Activated CD8-positive, alpha-beta T cell treated with anti-CD3 and anti-CD28 coated beads, Interleukin-2, amount 10 ng/mL, durations not matched to agents 7 days and 5 days (primary cell): Measurements from ENCODE around the gene GLDN. TPM values are rescaled to one million over a fixed set of nuclear protein-coding genes. Genes with fewer than 3 reads are reported as not detected.
"Not testable (repeated sequence)": the region's sequence is repeated elsewhere in the genome, so short reads cannot be mapped to it uniquely, and the experiment has no call there.

Experiments used
- ATAC-seq: fragments of 150-1000 bp; cut with Tn5 transposase; one replicate; pipeline ENCODE4 v1.10.0; 2021; ENCODE audit warnings: moderate library complexity
- CTCF ChIA-PET: fragments of 350-600 bp; sonication (Branson Sonifier 250); formaldehyde crosslinking; loops from one replicate; lab custom pipeline; 2021; ENCODE audit warnings: antibody characterized with exemption; lab: Charles Lee
- POLR2A ChIA-PET: fragments of 350-600 bp; sonication (Branson Sonifier 250); formaldehyde crosslinking; loops from one replicate; lab custom pipeline; 2021; ENCODE audit warnings: antibody characterized with exemption; lab: Charles Lee
- DNase-seq: peaks from one replicate; pipeline ENCODE4 v3.0.0-alpha.2; 2020
- H3K27ac Mint-ChIP-seq: one replicate; pipeline ENCODE4 v1.8.0; 2021; ENCODE audit warnings: mild to moderate bottlenecking, mixed read lengths
- H3K27me3 Mint-ChIP-seq: one replicate; pipeline ENCODE4 v1.8.0; 2021; ENCODE audit warnings: low read depth, mixed read lengths
- H3K36me3 Mint-ChIP-seq: one replicate; pipeline ENCODE4 v1.8.0; 2021; ENCODE audit warnings: low read depth, mixed read lengths
- H3K4me1 Mint-ChIP-seq: one replicate; pipeline ENCODE4 v1.8.0; 2021; ENCODE audit warnings: low read depth, mixed read lengths
- H3K4me3 Mint-ChIP-seq: one replicate; pipeline ENCODE4 v1.8.0; 2021; ENCODE audit warnings: mild to moderate bottlenecking, mixed read lengths
- H3K9me3 Mint-ChIP-seq: one replicate; pipeline ENCODE4 v1.8.0; 2022; ENCODE audit warnings: mixed read lengths; ENCODE audit not compliant: insufficient read depth
- total RNA-seq, 2 experiments: library from RNA; stranded (reverse); gene quantifications; one replicate each; pipeline ENCODE4 v1.2.3, GENCODE V29; 2021

The GLDN gene
- total RNA-seq, 2 experiments from 2014 or later, result not detected

- Mint-ChIP-seq H3K4me3 (no peak overlapping the region), H3K27me3 (peaks cover 18% of the 10 kb centered on the region), H3K36me3 (no peaks in the 10 kb centered on the region), H3K27ac (no peak overlapping the region), H3K9me3 (no peaks in the 10 kb centered on the region), H3K4me1 (no peaks in the 10 kb centered on the region)
- ChIA-PET POLR2A (no interaction called here), CTCF (interaction anchor here (0.8 to 1.3 kb wide), 2 partner anchors 12 to 239 kb away, joined by 3 read pairs; no protein-coding TSS in a partner anchor)
- no peak for DNase-seq
- ATAC-seq, result no peak
Observed at GRCh38 chr15:51401872-51402517, 60.5 kb downstream of the GLDN start.

GRCh38 chr15:51403072-51403878 lies 61.8 kb downstream of the GLDN start:
- H3K36me3 Mint-ChIP-seq, result no peaks in the 10 kb centered on the region
- peaks cover 20% of the 10 kb centered on the region for H3K27me3 Mint-ChIP-seq
- no peak overlapping the region for H3K4me3 Mint-ChIP-seq
- ATAC-seq (no peak), DNase-seq (no peak)
- H3K4me1 Mint-ChIP-seq, result no peaks in the 10 kb centered on the region
- H3K9me3 Mint-ChIP-seq, result no peaks in the 10 kb centered on the region
- POLR2A ChIA-PET, result no interaction called here
- no peak overlapping the region for H3K27ac Mint-ChIP-seq
- CTCF ChIA-PET, result interaction anchor here (0.6 to 1.3 kb wide), 2 partner anchors 11 to 121 kb away, joined by 3 read pairs; no protein-coding TSS in a partner anchor

- H3K27me3 Mint-ChIP-seq, result peaks cover 20% of the 10 kb centered on the region
- H3K4me3 Mint-ChIP-seq, result no peak overlapping the region
- no peaks in the 10 kb centered on the region for H3K36me3 Mint-ChIP-seq
- no peaks in the 10 kb centered on the region for H3K9me3 Mint-ChIP-seq
- no peak overlapping the region for H3K27ac Mint-ChIP-seq
- no peaks in the 10 kb centered on the region for H3K4me1 Mint-ChIP-seq
- DNase-seq (no peak), ATAC-seq (no peak)
- ChIA-PET CTCF (interaction anchor here (1.3 kb wide), 1 partner anchor 121 kb away, joined by 3 read pairs; no protein-coding TSS in a partner anchor), POLR2A (no interaction called here)
Observed at GRCh38 chr15:51403946-51404695, 62.7 kb downstream of the GLDN start.

- Mint-ChIP-seq H3K27me3 (peaks cover 20% of the 10 kb centered on the region), H3K27ac (no peak overlapping the region), H3K4me1 (no peaks in the 10 kb centered on the region), H3K4me3 (no peak overlapping the region), H3K9me3 (no peaks in the 10 kb centered on the region), H3K36me3 (no peaks in the 10 kb centered on the region)
- CTCF ChIA-PET, result no interaction called here
- ATAC-seq, result no peak
- POLR2A ChIA-PET, result no interaction called here
- no peak for DNase-seq
Observed at GRCh38 chr15:51405693-51406523, 64.5 kb downstream of the GLDN start.

- DNase-seq (no peak), ATAC-seq (no peak)
- H3K36me3 Mint-ChIP-seq, result no peaks in the 10 kb centered on the region
- ChIA-PET CTCF (no interaction called here), POLR2A (no interaction called here)
- H3K27me3 Mint-ChIP-seq, result peaks cover 5% of the 10 kb centered on the region
- no peak overlapping the region for H3K27ac Mint-ChIP-seq
- H3K4me1 Mint-ChIP-seq, result no peaks in the 10 kb centered on the region
- no peak overlapping the region for H3K4me3 Mint-ChIP-seq
- no peaks in the 10 kb centered on the region for H3K9me3 Mint-ChIP-seq
Observed at GRCh38 chr15:51414256-51414860, 72.9 kb downstream of the GLDN start.

GRCh38 chr15:51416129-51416528 lies 74.7 kb downstream of the GLDN start:
- no peaks in the 10 kb centered on the region for H3K9me3 Mint-ChIP-seq
- CTCF ChIA-PET, result no interaction called here
- H3K36me3 Mint-ChIP-seq, result no peaks in the 10 kb centered on the region
- H3K27me3 Mint-ChIP-seq, result peaks cover 5% of the 10 kb centered on the region
- POLR2A ChIA-PET, result no interaction called here
- ATAC-seq (no peak), DNase-seq (no peak)
- no peaks in the 10 kb centered on the region for H3K4me1 Mint-ChIP-seq
- no peak overlapping the region for H3K4me3 Mint-ChIP-seq
- no peak overlapping the region for H3K27ac Mint-ChIP-seq

GRCh38 chr15:51423040-51423439 lies 81.6 kb downstream of the GLDN start:
- H3K27me3 Mint-ChIP-seq, DNase-seq, POLR2A ChIA-PET, H3K36me3 Mint-ChIP-seq, H3K4me3 Mint-ChIP-seq, H3K4me1 Mint-ChIP-seq, ATAC-seq, H3K9me3 Mint-ChIP-seq, H3K27ac Mint-ChIP-seq, CTCF ChIA-PET: not testable (repeated sequence)

GRCh38 chr15:51424780-51425179 lies 83.3 kb downstream of the GLDN start:
- Mint-ChIP-seq H3K27me3 (peaks cover 2% of the 10 kb centered on the region), H3K27ac (no peak overlapping the region), H3K36me3 (no peaks in the 10 kb centered on the region), H3K4me1 (no peaks in the 10 kb centered on the region), H3K9me3 (peaks cover 5% of the 10 kb centered on the region), H3K4me3 (no peak overlapping the region)
- CTCF ChIA-PET, result no interaction called here
- ATAC-seq (no peak), DNase-seq (no peak)
- POLR2A ChIA-PET, result no interaction called here

GRCh38 chr15:51425517-51426040 lies 84.1 kb downstream of the GLDN start:
- CTCF ChIA-PET, result no interaction called here
- H3K4me1 Mint-ChIP-seq, result no peaks in the 10 kb centered on the region

GRCh38 chr15:51438526-51438925 lies 97.1 kb downstream of the GLDN start:
- Mint-ChIP-seq H3K36me3 (no peaks in the 10 kb centered on the region), H3K27me3 (peaks cover 15% of the 10 kb centered on the region), H3K4me3 (no peak overlapping the region), H3K9me3 (no peaks in the 10 kb centered on the region), H3K4me1 (no peaks in the 10 kb centered on the region), H3K27ac (no peak overlapping the region)
- POLR2A ChIA-PET, result no interaction called here
- DNase-seq (no peak), ATAC-seq (no peak)
- CTCF ChIA-PET, result interaction anchor here (0.8 kb wide), 1 partner anchor 9 kb away, joined by 3 read pairs; no protein-coding TSS in a partner anchor

More at GRCh38 chr15:51425517-51426040, 84.1 kb downstream of the GLDN start:
- no peak overlapping the region for H3K4me3 Mint-ChIP-seq
- POLR2A ChIA-PET, result no interaction called here
- DNase-seq (no peak), ATAC-seq (no peak)
- no peaks in the 10 kb centered on the region for H3K36me3 Mint-ChIP-seq
- peaks cover 5% of the 10 kb centered on the region for H3K9me3 Mint-ChIP-seq
- no peak overlapping the region for H3K27ac Mint-ChIP-seq
- H3K27me3 Mint-ChIP-seq, result peaks cover 2% of the 10 kb centered on the region
